ENCODE results near the gene ZNF550.

DNA sequence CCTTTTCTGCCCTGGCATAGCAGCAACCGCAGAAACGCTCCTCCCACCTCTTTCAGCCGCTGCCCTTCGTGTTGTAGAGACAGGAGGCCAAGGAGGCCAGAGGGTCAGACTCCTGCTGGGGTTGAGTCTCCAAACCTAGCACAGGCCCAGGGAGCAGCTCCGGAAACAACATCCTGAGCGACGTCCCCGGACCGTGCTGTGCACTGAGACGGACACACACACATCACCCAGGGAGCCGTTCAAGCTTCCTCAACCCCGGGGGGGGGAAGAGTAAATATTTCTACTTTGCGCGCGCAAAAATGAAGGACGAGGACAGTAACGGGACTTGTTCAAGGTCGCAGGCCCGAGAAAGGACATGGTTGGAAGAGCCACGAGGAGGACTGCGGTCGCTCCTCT, 657 bp downstream of the ZNF550 start:
- TF ChIP-seq POLR2AphosphoS5 (IDR thresholded peaks at IDR 0.05; ENCODE audit: low read depth, low read length) (no peak), TAF1 (IDR thresholded peaks at IDR 0.05; ENCODE audit: borderline replicate concordance, insufficient read depth, low read length) (no peak)
- TF ChIP-seq, protein P1, sequence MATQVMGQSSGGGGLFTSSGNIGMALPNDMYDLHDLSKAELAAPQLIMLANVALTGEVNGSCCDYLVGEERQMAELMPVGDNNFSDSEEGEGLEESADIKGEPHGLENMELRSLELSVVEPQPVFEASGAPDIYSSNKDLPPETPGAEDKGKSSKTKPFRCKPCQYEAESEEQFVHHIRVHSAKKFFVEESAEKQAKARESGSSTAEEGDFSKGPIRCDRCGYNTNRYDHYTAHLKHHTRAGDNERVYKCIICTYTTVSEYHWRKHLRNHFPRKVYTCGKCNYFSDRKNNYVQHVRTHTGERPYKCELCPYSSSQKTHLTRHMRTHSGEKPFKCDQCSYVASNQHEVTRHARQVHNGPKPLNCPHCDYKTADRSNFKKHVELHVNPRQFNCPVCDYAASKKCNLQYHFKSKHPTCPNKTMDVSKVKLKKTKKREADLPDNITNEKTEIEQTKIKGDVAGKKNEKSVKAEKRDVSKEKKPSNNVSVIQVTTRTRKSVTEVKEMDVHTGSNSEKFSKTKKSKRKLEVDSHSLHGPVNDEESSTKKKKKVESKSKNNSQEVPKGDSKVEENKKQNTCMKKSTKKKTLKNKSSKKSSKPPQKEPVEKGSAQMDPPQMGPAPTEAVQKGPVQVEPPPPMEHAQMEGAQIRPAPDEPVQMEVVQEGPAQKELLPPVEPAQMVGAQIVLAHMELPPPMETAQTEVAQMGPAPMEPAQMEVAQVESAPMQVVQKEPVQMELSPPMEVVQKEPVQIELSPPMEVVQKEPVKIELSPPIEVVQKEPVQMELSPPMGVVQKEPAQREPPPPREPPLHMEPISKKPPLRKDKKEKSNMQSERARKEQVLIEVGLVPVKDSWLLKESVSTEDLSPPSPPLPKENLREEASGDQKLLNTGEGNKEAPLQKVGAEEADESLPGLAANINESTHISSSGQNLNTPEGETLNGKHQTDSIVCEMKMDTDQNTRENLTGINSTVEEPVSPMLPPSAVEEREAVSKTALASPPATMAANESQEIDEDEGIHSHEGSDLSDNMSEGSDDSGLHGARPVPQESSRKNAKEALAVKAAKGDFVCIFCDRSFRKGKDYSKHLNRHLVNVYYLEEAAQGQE (IDR thresholded peaks at IDR 0.05; ENCODE audit: insufficient read depth in 1 of 2, low read depth in 2 of 2, low read length in 2 of 2), result no peak

All from PFSK-1 (cell line).